Nucleus accumbens (tissue), 56 donors: Measurements from ENCODE around the gene CNTNAP5.
"Not testable (repeated sequence)": the region's sequence is repeated elsewhere in the genome, so short reads cannot be mapped to it uniquely, and the experiment has no call there.

Experiments used
- DNase-seq, 56 donors: peaks; one replicate each; lab custom pipeline; 2025; lab: John Stamatoyannopoulos, UW

Gene CNTNAP5

GRCh38 chr2:124395961-124396360 lies 370.9 kb downstream of the CNTNAP5 start:
- no peak for DNase-seq

DNA sequence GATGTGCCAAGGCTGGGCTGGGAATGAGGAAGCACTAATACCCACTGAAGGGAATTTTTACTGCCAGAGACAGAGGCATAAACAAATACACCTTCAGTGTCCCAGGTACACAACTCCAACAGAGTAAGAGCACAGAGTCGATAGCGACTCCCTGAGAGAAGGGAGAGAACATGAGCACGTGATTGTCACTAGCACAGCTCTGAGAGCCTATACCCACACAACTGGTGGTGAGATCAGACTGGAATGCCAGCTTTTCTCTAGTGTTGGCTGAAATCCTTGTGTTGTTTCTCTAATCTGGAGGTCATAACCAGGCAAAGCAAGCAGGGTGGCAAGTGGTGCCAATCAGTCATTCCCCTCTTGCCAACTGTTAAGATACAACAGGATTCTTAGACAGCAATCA lies 377.2 kb downstream of the CNTNAP5 start:
- no peak for DNase-seq

DNA sequence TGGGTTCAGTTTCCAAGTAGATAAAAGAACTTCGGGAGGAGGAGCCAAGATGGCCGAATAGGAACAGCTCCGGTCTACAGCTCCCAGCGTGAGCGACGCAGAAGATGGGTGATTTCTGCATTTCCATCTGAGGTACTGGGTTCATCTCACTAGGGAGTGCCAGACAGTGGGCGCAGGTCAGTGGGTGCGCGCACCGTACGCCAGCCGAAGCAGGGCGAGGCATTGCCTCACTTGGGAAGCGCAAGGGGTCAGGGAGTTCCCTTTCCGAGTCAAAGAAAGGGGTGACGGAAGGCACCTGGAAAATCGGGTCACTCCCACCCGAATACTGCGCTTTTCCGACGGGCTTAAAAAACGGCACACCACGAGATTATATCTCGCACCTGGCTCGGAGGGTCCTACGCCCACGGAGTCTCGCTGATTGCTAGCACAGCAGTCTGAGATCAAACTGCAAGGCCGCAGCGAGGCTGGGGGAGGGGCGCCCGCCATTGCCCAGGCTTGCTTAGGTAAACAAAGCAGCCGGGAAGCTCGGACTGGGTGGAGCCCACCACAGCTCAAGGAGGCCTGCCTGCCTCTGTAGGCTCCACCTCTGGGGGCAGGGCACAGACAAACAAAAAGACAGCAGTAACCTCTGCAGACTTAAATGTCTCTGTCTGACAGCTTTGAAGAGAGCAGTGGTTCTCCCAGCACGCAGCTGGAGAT lies 382.9 kb downstream of the CNTNAP5 start:
- not testable (repeated sequence) for DNase-seq

- no peak for DNase-seq
Observed at GRCh38 chr2:124424074-124424473, 399.0 kb downstream of the CNTNAP5 start.

GRCh38 chr2:124426122-124426521 lies 401.0 kb downstream of the CNTNAP5 start:
- DNase-seq, result no peak

GRCh38 chr2:124426625-124427024 lies 401.5 kb downstream of the CNTNAP5 start:
- peak in 20 of 56 donors; percentile 1 to 48 (median 18) for DNase-seq

DNA sequence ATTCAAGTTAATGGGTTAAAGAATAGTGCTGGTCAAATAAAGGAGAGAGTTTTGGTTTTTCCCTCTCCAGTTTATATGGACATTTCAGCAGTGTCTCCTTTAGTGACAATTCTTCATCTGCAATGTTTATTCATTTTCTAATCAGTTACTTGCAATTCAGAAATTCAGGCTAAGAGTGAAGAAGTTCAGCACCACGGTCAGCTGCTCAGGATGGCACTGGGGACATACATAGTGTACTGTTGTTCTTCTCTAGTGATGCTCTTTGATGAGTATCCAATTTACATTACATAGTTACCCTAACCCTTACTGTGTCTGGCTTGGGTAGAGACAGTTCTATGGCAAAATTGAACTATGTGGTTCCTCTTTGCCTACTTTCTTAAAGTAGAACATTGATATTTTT lies 412.7 kb downstream of the CNTNAP5 start:
- DNase-seq, result no peak

DNA sequence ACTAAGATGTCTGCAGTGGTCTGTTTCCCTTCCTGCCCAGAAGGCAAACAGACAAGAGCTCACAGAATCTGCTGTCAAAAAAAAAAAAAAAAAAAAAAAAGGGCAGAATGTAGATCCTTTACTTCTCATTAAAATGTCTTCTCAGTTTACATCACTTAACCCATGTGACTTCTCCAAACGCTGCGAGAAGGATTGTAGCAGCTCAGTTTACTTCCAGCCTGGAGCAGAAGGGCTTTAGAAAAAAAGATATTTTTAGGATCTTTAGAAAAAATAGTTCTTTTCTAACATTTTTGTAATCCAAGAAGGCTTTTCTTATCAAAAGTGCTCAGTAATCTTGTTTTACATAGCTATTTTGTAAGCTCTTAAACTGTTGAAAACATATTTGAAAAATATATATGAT lies 425.4 kb downstream of the CNTNAP5 start:
- DNase-seq, result no peak

DNA sequence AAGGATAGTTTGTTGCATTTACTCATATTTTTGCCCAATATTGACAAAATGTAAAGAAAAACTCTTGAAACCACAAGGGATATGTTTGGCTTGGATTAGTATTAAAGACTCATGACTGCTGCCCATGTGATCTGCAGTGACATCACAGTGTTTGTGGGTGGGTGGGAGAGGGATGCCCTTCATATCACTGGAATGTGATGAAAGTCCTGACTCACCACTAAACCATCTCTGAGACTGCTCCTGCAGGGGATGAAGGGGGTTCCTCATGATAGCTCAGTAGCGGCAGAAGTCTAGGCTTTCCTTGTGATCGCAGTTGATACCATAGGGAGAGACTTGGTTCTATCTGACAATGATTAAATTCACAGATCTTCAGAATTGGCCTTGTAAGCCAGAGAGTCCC lies 451.2 kb downstream of the CNTNAP5 start:
- no peak for DNase-seq

DNA sequence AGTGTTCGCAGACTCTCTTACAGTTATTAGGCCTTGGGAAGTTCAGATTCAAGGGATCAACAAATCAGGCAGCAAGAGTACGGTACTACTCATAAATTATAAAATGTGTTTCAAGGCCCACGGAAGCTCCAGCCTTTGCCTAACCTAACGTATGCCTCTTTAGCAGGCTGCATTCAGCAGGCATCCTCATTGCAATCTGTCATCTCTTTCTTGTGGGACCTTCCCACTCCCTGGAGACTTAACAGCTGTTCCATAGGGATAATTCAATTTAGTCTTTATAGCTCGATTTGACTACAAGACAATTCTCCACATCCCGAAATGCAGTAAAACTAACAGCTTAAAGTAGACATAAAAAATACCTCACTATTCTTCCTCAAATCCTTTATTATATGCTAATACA lies 453.7 kb downstream of the CNTNAP5 start:
- DNase-seq, result no peak

GRCh38 chr2:124480958-124481357 lies 455.9 kb downstream of the CNTNAP5 start:
- no peak for DNase-seq

DNA sequence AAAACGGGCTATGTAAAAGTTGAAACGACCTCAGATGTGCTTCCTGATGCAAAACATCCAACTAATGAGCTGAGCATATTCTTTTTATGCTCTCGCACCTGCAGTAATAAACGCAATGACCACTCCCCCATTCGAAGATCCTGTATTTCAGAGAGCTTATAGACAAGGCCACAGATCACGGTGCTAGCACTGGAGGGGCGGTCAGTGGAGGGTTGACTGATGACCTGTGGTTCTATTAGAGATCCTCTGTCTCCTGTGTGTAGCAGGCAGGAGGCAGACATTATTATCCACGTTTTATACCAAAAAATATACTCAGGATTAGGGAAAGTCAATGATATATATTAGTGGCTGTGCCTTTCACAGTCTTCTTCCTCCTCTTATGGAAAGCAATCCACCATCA lies 457.0 kb downstream of the CNTNAP5 start:
- DNase-seq, result no peak

DNA sequence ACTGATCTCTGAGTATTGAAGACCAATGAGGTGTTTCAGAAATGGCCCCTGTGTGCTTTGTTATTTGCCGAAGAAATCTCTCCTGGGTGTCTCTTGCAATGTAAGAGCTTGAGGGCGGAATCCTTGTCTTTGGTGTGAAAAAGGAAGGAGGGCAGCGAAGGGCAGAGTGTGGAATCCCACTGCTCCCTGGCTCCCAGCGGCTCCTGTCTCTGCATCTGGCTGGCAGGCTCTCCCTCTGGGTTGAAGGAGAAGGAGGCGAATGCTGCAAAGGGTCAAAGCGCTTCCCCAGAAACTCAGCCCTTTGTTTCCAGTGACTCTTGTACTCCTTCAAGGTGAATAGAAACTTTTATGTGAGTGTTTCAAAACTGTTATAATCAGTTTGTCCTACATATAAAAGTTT lies 457.5 kb downstream of the CNTNAP5 start:
- no peak for DNase-seq

GRCh38 chr2:124485659-124486058 lies 460.6 kb downstream of the CNTNAP5 start:
- DNase-seq, result no peak

- DNase-seq, result no peak
Observed at GRCh38 chr2:124489686-124490085, 464.6 kb downstream of the CNTNAP5 start.

- DNase-seq, result no peak
Observed at GRCh38 chr2:124501575-124502152, 476.6 kb downstream of the CNTNAP5 start.

- DNase-seq, result no peak
Observed at GRCh38 chr2:124514236-124514635, 489.1 kb downstream of the CNTNAP5 start.

- no peak for DNase-seq
Observed at GRCh38 chr2:124520953-124521352, 495.9 kb downstream of the CNTNAP5 start.

- no peak for DNase-seq
Observed at GRCh38 chr2:124523096-124523495, 498.0 kb downstream of the CNTNAP5 start.

DNA sequence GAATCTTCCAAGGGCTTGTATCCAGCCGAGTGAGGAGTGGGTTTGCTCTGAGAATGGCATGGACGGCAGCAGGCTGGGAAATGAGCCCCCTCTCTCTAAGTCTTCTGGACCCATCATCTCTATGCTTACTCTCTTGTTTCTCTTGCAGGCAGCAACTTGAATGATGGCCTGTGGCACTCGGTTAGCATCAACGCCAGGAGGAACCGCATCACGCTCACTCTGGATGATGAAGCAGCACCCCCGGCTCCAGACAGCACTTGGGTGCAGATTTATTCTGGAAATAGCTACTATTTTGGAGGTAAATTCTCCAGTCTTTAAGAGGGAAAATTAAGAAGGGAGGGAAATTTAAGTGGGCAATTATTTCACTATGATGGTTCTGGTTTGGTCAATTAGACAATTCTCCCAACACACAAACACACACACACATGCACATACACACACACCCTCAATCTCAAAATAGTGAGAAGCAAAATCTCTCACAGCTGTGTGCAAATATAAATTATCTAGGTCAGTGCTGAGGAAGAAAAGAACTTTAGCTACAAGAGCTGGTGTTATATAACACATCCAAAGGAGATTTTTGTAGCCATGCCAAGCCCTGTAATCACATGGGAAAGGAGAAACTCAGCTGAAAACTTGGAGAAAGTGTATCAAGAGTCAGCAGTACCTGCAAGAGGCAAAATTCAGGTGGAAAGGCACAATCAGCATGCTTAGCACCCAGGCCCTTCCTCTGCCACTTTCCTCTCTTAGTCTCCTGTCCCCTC lies 499.2 kb downstream of the CNTNAP5 start:
- DNase-seq, result peak in 1 of 56 donors; percentile 2

DNA sequence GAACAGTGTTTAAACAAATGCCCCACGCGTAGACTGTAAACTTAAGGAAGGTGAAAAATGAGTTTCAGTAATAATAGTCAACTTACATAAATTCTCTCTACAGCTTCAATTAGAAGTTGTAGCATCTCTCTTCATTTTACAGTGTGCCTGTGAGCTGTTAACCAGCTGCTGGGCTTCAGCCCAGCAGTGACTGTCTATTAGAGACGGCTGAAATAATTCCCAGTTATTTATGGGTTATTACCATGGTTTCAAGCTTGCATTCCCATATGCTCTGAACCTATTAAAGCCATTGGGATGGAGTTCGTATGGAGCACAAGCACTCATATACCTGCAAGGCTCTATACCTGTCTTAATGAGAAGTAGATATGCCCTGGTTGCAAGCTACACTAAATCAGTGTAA lies 501.1 kb downstream of the CNTNAP5 start:
- DNase-seq, result no peak

DNA sequence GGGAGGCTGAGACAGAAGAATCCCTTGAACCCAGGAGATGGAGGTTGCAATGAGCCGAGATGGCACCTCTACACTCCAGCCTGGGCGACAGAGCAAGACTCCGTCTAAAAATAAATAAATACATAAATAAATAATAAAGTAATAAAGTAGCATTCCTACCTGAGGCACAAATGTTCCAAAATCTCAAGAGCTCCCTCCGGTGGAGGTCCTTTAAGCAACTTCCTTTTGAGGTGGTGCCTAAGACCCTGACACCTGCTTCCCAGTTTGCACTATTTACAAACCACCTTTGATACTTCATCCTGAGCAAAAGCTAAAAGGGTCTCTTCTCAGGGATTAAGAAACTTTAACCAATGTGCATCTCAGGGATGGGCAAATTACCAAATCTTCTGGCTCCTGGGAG lies 505.1 kb downstream of the CNTNAP5 start:
- no peak for DNase-seq
